MV-4-11 (cell line): ENCODE results near the gene CTBP2.
"Not testable (repeated sequence)": the region's sequence is repeated elsewhere in the genome, so short reads cannot be mapped to it uniquely, and the experiment has no call there.

Source experiments
- DNase-seq: peaks from one replicate; lab custom pipeline; 2025; lab: John Stamatoyannopoulos, UW

CTBP2 gene

DNA sequence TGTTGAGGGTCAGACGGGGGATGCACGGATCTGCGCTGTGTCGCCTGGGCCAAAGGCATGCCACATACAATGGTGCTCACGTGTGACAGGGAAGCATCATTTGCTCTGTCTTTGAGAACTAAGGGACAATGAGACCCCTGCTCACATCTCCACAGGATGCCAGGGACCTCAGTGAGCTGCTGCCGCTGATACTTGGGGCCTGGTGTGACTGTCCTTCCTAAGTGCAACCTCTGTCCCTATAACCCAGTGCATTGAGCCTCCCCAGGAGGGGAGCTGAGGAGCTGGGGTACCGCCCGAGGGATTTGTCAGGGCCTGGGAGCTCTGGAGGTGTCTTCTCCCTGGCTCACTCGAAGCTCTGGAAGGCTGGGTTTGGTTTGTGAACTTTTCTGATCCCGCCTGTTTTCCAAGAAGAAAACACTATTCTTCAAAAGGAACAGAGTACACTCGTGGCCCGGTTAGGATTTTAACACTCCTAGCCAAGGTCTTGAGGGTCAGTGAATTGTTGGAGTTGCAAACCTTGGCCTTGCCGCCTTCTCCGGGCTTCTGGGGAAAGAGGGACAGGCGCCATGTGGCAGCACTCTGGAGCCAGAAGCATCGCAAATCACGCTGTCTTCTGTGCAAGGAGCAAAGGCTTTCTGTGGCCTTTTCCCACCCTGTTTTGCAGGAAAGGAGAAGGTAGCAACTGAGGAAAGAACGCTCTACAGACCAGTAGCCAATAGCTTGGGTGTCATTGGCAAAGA is 26.2 kb upstream of the CTBP2 start:
- no peak for DNase-seq

DNA sequence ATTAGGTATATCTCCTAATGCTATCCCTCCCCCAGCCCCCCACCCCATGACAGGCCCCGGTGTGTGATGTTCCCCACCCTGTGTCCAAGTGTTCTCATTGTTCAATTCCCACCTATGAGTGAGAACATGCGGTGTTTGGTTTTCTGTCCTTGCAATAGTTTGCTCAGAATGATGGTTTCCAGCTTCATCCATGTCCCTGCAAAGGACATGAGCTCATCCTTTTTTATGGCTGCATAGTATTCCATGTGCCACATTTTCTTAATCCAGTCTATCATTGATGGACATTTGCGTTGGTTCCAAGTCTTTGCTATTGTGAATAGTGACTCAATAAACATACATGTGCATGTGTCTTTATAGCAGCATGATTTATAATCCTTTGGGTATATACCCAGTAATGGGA is 18.7 kb upstream of the CTBP2 start:
- not testable (repeated sequence) for DNase-seq

DNA sequence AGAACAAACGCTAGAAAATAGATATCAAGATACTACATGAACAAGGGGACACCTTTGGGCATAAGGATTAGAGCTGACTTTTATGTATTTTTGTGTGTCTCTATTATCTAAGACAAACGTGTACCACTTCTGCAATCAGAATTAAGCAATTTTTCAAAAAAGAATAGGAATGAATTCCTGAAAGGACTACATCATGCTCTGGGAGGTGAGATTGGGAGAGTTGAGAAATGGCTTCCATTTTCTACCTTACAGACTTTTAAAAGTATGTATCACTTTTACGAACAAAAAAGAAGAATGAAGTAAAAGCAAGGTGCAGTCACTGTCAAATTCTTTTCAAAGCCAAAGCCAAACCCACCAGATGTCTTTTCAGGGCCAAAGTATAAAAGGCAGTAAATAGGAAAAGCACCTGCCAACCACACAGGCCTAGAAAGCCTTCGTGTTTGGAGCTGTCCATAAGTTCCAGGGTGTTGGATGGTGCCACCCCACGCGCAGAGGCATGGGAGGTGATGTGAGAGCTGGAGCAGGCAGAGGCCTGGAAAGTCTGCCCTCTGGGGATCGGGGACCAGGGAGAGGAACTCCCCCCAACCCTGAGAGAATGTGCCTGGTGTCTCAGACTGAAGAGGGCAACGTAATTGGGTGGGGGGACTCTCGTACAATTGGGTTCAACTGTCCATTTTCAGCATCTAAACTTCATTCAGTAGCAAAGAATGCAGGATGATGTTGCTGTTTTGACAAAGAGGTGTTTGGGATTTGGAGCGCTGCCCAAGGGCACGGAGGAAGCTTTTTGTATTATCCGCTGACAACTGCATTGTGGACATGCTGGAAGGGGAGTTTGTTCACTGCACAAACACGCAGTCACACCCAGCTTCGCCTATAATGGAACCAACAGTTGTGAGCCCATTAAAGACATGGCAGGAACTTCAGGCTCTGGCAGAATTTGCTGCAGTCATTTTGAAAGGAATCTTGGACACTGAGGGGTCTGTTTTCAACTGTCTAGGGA is 17.6 kb upstream of the CTBP2 start:
- DNase-seq = no peak

DNA sequence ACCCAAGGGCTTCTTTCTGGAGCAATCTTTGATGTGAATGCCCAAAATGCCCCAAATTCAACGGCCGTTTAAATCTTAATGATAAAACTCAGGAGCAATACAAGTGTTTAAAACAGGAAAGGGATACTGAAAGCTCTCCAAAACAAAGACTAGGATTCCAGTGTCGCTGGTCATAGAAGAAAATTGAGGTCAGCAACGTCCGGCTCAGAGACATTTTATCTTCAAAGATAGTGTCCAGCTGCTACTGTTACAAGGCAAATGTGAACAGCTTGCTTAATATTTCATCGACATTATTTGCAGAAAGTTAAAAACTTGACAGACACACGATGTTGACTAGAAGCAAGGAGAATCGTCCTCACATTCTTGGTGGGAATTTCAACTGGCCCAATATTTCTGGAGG is 15.4 kb upstream of the CTBP2 start:
- DNase-seq = no peak

DNA sequence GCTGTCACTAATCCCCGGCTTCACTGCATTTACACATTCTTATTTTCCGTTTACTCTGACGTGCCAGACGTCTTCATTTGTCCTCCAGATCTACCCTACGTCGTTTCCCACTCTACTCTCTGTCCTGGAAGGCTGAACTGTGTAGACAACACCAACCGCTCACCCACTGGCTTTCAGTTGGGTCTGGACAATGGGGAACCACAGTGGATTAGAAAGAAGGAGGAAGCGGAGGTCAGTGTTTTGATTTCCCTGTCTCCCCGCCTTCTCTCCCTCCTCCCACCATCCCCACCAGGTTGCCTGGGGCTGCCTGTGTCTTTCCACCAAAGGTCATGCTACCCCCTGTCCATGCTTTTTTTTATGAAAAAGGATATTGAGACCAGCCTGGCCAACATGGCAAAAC is 14.0 kb upstream of the CTBP2 start:
- peak; percentile 12 for DNase-seq

DNA sequence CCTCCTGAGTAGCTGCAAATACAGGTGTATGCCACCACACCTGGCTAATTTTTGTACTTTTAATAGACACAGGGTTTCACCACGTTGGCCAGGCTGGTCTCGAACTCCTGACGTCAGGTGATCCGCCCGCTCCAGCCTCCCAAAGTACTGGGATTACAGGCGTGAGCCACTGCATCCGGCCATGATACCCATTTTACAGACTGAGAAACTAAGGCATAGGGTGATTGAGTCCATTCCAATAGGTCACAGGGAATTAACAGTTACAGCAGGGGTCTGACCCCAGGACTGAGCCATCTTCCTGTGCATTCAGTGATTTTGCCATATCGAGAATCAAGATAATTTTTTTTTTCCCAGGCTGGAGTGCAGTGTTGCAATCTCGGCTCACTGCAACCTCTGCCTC is 12.3 kb upstream of the CTBP2 start:
- no peak for DNase-seq

DNA sequence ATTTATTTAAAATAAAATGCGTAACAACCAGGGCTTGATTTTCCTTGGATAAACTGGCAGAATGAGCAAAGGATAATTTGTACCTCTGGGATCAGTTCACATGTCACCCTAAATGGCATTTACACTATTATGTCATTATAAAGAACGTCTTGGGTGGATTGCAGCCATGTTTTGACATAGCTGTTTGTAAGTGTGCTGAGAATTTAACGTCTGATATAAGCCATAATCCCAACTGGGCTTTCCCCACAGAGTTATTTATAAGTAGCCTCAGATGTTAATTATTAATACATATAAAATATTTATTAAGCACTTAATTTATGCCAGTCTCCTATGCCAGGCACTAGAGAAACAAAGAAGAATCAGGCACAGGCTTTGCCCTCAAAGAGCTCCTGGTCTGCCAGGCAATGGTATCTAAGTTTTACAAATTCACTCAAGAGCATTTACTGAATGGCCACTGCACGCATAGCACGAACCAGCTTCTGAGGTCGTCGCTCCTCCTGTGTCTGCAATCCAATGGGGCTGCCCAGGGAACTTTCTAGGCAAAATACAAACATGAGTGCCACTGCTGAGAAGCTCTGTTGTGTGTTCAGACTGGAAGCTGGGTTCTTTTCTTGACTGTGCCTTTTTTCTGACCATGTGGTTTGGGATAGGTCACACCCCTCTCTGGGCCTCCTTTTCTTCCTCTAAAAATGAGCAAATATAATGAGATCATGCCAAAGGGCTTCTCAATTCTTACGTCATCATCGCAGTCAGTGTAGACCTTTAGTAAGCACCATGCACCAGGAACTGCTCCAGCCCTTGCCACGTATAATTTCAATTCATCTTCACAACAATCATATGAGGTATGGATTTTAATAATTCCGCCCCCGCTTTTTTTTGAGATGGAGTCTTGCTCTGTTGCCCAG is 11.3 kb upstream of the CTBP2 start:
- peak; percentile 62 for DNase-seq

DNA sequence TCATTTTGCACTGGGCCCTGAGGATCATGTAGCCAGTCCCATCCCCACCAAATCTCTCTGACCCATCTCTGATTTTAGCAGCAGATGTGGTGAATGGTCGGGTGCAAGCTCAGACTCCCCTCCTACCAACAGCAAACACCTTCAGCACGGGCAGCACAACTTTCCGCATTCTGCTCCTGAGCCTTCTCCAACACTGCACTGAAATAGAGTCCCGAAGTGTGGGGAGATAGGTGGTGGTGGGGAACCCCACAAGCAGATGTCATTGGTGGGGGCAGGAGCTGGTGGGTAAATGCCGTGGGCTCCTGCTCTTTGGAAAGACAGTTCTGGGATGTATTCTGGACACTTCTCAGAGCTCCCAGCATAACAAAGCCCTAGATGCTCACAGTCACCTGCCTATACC is 9.6 kb upstream of the CTBP2 start:
- DNase-seq = no peak

DNA sequence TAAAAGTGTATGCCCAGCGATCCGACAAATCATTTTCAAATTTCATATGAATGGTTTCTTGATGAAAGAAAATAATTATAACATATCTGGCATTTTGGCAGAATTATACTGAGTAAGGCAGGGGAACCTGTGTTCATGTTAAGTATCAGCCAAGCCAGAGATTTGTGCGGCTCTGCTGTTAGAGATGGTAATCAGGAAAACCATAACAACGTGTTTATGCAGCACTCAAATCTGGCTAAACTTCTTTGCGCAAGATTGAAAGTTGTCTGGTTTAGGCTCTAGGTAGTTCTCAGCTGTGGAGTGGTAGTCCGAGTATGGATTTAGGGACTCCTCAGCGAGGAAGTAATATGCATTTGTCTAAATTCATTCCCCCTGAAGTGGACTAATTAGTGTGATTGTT is 8.9 kb upstream of the CTBP2 start:
- DNase-seq = no peak

DNA sequence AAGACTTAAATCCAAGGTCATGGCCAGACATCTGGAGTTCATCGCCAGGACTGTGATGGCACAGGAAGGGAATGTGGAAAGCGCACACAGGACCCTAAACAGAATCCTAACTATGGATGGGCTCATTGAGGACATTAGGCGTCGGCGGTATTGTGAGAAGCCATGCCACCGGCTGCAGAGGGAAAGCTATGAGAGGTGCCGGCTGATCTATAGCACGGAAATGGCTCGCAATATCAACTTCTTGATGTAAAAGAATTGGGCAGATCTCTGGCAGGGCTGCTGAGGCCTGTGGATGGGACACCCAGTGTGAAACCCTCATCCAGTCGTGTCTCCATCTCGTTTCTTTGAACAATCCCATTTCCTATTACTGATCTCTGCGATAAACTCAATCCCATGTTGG is 6.3 kb upstream of the CTBP2 start:
- no peak for DNase-seq

DNA sequence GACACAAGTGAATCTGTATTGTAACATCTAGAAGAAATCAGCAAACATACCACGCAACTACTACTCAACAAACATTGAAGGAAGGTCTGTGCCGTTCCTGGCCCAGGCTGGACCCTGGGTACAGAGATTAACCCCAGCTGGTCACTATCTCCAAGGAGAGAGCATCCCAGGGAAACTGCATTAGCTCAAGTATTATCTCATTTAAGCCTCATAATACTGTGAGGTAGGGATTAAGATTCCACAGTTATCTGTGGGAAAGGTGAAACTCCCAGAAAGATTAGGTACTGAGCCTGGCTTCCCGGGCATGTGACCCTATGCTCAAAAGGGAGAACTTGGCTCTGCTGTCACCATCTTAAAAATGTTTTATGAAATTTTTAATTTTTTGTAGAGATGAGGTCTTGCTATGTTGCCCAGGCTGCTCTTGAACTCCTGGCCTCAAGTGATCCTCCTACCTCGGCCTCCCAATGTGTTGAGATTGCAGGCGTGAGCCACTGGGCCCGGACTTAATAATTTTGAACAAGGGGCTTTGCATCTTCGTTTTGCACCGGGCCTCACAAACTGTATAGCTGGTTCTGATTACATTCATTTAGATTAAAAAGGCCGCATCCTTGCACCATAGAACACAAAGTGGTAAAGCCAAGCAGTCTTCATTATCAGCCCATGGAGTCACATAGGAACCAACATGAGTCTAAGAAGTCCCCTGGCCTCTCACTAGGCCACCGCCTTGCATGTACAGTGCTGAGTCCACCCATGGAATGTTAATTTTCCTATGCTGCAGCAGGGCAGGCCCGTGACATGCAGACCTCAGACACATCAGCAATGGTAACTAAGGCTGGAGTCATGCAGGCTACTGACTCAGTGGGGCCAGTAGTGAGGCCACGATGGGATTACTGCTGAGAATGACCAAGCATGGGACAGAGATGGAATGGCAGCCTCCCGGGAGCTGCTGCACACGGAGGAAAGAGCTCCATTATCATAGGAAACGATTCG is 5.5 kb upstream of the CTBP2 start:
- no peak for DNase-seq

DNA sequence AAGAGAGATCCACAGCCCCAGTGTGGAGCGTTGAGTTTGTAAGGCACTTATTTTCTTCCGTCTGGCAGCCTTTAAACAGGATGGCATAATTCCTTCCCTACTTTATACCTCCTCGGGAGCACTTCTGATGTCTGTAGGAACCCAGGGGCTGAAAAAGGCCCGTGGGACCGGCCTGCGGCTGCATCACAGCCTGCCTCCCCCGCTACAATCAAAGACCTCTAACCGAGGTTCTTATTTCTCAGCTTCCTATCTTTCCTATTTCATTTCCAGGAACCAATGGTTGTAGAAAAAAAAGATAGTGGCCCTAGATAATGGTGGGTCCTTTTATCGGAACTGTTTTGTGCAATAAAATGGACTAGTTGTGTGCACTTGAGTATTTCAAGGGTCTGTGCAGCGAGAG is 4.1 kb upstream of the CTBP2 start:
- no peak for DNase-seq

DNA sequence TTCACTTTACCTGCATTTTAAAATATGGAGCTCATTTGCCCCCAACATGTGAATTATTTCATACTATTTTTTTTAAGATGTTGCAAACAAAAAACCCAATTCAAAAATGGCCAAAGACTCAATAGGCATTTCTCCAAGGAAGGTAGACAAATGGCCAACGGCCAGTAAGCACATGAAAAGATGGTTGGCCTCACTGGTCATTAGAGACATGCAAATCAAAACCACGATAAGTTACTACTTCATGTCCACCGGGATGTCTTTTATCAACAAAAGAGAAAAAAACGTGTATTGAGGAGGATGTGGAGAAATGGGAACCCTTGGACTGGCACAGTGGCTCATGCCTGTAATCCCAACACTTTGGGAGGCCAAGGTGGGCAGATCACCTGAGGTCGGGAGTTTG is 3.4 kb upstream of the CTBP2 start:
- no peak for DNase-seq

DNA sequence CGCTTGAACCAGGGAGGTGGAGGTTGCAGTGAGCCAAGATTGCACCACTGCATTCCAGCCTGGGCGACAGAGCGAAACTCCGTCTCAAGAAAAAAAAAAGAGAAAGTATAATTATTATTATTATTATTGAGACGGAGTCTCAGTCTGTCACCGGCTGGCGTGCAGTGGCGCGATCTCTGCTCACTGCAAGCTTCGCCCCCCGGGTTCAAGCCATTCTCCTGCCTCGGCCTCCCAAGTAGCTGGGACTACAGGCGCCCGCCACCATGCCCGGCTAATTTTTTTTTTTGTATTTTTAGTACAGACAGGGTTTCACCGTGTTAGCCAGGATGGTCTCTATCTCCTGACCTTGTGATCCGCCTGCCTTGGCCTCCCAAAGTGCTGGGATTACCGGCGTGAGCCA is 2.9 kb upstream of the CTBP2 start:
- not testable (repeated sequence) for DNase-seq

DNA sequence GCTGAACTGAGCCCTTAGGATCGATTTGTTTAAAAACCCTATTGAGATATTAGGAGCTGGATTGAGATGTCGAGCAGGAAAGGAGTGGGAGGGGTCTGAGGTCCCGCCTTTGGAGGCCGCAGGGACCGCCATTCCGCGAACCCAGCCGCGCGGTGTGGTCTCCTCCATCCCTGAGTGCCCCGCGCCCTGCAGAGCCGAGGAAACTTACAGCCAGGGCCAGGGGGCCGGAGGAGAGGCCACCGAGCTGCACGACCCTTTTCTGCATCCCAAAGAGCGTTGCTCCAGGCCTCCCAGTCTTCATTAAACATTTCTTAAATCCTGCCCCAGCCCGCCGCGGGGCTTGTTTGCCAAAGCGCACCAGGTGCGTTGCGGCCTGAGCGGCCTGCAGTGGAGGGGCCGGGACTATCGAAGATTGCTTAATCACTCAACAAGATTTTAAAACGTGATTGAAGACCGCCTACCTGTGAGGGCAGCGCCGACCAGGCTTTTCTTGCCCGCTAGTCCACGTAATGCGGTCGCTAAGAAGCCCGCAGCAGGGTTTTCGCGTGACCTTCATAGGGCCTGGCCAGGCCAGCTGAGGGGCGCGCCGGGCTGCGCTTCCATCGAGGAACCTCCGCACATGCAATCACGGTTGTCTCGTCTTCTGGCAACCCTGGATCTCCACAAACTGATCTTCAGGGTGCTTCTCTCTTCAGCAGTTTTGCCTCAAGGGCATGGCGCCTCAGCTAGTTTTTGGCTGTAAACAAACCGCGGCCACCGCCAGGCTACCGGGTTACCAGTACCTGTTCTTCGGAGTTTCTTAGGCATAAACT is 2.0 kb upstream of the CTBP2 start:
- DNase-seq = no peak

DNA sequence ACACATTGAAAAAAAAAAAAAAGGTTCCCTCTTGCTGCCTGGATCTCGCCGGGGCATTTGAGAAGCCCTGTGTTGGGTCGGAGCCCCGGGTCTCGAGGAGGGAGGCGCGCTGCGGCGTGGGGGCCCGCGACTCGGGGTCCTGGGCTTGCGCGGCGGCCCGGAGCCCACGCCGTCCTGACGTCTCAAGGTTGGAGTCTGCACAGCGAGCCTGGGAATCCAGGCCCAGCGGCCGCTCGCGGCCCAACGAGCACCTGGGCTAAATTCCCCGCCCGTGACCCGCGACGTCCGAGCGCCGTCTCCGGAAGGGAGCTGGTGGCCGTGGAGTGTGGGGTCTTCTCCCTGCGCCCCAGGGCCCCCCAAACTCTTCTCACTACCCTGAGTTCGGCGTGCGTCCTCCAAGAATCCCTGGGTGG is 1.4 kb upstream of the CTBP2 start:
- no peak for DNase-seq

DNA sequence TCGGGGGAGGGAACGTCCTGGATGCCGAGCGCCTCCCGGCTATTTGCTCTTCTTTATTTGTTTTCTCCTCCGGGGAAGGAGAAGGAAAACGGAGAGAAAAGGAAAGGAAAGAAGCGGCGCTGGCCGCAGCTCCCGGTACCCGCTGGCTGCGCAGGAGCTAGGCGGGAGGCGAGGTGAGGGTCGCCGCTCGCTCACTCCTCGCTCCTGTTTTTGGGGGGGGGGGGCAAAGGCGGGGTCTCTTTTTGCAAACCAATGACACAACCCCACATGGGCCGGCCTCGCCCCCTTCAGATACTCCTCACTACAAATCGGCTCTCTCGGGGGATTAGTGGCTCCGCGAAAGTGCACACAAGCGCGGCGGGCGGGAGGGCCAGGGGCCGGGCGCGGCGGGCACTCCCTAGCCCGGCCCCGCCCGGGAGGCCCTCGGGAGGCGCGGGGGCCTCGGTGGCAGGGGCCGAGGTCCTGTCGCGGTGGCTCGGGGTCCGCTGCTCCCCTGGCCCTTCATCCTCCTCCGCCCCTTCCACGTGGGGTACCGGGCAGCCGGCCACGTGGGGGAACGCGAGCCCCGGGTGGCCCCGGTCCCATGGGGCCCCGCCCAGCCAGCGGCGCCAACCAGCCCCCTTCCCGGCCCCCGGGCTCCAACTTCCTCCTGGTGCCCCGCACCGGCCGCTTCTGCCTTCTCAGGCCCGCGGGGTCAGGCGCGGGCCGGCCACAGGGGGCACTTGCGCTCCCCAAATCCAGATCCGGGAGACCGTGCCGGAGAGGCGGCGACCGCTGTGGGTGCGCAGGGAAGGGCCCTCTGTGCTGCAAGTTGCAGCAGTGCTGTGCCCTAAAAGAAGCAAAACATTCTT is 718 bp upstream of the CTBP2 start:
- peak; percentile 80 for DNase-seq

DNA sequence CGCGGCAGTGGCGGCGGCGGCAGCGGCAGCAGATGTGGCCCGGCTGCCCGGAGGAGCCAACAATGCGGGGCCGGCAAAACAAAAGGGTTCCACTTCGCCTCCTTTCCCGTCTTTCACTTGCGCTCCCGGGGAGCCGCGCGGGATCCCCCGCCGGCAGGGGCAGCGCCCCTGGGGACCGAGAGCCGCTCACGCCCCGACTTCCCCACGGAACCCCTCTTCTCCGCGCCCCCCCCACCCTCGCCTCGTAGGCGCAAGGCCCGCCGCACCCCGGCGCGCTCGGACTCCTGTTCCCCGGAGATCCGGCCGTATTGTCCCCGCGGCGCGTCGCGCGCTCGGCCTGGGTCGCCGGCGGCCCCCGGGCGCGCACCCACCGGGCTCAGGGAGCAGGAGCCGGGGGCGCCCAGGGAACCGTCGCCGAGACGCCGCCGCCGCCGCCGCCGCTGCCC is 854 bp downstream of the CTBP2 start:
- DNase-seq = no peak
